Endometrial microvascular endothelial cells (primary cell): ENCODE measurements around the gene EXOC6B. TPM values are rescaled to one million over a fixed set of nuclear protein-coding genes. Genes with fewer than 3 reads are reported as not detected.

ENCODE experiments used
- in situ Hi-C: cut with HindIII; loops from 2 replicates; pipeline ENCODE4 v1.10.0; 2017; ENCODE audit warnings: low sequenced_read_pairs, low pct_unique_long_range_greater_than_20kb; ENCODE audit errors: inconsistent ontology term
- total RNA-seq: library from RNA; depleted of rRNA; stranded (reverse); fragments of >200 nt; gene quantifications from one replicate; pipeline ENCODE4 v1.2.3, GENCODE V29; 2015; ENCODE audit errors: inconsistent ontology term

The EXOC6B gene
- total RNA-seq, result 32.3 TPM

GRCh38 chr2:72825257-72826155 is at the start of gene EXOC6B:
Gene EXOC6B (minus strand): TSS chr2:72826033.
- in situ Hi-C loops, result no loop called here

DNA sequence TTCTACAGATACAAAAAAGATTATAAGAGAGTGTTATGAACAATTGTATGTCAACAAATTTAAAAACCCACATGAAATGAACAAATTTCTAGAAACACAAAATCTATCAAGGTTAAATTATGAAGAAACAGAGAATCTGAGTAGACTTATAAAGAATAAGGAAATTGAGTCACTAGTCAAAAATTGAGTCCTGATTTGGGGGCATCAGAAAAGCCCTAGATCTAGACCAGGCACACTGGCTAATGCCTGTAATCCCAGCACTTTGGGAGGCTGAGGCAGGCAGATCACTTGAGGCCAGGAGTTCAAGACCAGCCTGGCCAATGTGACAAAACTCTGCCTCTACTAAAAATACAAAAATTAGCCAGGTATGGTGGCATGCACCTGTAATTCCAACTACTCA is 46.0 kb upstream of the EXOC6B start:
- in situ Hi-C loops, result no loop called here

DNA sequence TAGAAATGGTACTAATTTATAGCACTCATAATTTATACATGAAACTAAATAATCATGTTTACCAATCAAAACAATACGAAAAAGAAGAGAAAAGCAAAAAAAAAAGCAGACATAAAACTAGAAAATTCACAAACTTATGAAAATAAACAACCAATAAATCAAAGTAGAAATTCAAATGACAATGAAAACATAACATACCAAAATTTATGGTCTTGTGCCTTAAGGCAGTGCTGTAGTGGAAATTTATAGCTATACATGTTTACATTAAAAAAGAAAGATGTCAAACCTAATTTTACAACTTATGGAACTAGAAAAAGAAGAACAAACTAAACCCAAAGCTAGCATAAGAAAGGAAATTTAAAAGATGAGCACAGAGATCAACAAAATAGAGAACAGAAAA is 45.2 kb upstream of the EXOC6B start:
- in situ Hi-C loops, result no loop called here

DNA sequence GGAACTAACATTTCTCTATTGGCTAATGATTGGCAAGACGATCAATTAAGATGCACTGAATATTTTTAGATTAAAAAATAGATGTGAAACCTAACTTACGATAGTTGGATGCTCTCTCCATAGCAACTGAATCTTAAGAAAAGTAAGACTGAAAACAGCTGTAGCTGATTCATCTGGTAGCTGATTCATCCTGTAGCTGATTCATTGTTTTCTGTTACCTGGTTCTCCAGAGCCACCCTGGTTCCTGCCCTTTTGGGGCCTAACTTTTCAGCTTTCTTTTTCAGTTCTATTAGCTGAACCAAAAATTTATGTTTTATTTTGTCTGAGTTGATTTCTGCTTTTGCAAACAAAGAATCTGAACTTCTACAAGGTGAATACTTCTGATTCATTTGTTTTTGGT is 38.7 kb upstream of the EXOC6B start:
- in situ Hi-C loops, result no loop called here

GRCh38 chr2:72863046-72863445 is 37.2 kb upstream of the EXOC6B start:
- in situ Hi-C loops, result no loop called here

DNA sequence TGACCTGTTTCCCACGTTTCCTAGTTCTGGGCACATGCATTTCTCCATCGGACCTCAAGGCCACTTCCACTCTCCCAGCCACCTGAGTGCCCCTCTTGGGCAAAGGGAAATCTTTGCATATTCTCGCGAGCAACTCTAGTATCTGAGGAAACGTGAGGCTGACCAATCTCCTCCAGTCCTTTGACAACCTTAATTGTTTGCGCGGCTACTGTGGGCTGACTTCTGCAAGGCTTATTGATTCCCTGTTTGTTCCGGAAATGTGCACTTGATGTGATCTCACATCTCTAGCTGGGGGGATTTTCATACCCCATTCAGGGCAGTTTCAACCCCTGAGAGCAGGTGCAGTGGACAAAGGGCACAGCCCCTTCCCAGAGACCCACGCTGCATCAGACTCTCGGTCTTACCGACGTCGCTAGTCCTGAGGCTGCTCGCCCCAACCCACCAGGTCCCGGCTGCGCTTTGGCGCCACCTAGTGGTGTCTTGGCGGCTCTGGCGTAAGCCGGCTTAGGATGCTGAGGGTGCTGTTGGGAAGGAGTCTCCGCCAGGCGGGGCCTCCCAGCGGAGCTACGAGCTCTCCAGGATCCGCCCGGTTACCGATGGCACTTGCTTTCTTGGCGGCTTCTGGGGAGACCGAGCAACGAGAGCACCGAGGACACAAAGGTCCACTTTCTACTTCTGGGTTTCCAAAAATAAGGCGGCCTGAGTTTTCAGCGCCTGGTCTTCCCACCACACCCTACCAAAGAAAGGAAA is 36.6 kb upstream of the EXOC6B start:
- in situ Hi-C loops, result no loop called here

- in situ Hi-C loops, result no loop called here
Observed at GRCh38 chr2:72859831-72860262, 34.0 kb upstream of the EXOC6B start.

- in situ Hi-C loops, result no loop called here
Observed at GRCh38 chr2:72851333-72851732, 25.5 kb upstream of the EXOC6B start.

GRCh38 chr2:72849138-72849462 is 23.3 kb upstream of the EXOC6B start:
- in situ Hi-C loops, result no loop called here

GRCh38 chr2:72848436-72849137 is 22.8 kb upstream of the EXOC6B start:
- in situ Hi-C loops, result no loop called here

- in situ Hi-C loops, result no loop called here
Observed at GRCh38 chr2:72847534-72848315, 21.9 kb upstream of the EXOC6B start.

DNA sequence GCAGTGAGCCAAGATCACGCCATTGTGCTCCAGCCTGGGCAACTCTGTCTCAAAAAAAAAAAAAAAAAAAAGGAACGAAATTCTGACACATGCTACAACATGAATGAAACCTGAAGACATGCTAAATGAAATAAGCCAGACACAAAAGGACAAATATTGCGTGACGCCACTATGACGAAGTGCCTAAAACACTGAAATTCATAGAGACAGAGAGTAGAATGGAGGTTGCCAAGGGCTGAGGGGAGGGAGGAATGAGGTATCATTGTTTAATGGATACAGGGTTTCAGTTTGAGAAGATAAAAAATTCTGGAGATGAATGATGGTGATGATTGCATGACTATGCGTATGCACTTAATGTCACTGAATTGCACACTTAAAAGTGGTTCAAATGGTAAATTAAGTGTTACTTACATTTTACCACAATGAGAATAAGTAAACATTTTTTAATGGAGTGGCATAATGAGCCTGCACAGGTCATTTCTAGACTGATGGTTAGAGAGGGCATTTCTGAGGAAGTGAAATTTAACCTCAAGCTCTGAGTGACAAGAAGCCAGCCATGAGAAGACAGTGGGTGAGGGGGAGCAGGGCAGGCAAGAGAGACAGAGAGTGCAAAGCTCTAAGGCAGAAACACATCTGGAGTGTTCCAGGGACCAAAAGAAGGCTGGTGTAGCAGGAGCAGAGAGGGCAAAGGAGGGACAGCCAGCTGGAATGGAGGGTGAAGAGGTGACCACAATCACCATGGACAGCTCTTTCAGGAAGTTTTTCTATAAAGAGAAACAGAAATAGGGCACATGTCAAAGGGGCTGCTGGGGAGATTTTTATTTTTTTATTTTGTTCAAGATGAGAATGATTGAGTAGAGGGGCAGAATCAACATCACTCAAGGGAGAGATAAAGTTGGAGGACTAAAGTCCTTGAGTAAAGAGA is 20.6 kb upstream of the EXOC6B start:
- in situ Hi-C loops, result no loop called here

- in situ Hi-C loops, result no loop called here
Observed at GRCh38 chr2:72843301-72843700, 17.5 kb upstream of the EXOC6B start.

GRCh38 chr2:72841462-72842125 is 15.8 kb upstream of the EXOC6B start:
- in situ Hi-C loops, result no loop called here

- in situ Hi-C loops, result no loop called here
Observed at GRCh38 chr2:72840066-72840465, 14.2 kb upstream of the EXOC6B start.

- in situ Hi-C loops, result no loop called here
Observed at GRCh38 chr2:72837171-72837570, 11.3 kb upstream of the EXOC6B start.

GRCh38 chr2:72835403-72835802 is 9.6 kb upstream of the EXOC6B start:
- in situ Hi-C loops, result no loop called here
